ENCODE data around the gene C1orf116.

DNA sequence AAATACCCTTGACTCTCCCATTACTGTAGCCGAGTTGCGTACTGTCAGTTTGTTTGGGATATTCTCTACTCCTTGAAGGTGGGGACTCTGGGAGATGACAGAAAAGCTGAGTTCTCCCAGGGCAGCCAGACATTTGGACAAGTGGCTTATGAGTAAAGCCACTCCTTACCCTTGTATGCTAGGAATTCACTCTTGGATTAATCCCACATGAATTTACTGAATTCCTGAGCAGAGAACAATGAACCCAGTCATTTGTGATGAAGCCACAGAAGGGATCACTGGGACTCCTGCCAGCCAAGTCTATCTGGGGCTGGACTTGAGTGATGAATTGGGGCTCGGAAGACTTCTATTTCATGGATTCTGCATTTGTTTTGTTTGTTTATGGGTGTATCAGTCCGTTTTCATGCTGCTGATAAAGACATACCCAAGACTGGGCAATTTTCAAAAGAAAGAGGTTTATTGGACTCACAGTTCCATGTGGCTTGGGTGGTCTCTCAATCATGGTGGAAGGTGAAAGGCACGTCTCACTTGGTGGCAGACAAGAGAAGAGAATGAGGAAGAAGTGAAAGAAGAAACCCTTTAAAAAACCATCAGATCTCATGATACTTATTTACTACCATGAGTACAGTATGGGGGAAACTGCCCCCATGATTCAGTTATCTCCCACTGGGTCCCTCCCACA, 25.1 kb downstream of the C1orf116 start:
- TF ChIP-seq, protein P1, sequence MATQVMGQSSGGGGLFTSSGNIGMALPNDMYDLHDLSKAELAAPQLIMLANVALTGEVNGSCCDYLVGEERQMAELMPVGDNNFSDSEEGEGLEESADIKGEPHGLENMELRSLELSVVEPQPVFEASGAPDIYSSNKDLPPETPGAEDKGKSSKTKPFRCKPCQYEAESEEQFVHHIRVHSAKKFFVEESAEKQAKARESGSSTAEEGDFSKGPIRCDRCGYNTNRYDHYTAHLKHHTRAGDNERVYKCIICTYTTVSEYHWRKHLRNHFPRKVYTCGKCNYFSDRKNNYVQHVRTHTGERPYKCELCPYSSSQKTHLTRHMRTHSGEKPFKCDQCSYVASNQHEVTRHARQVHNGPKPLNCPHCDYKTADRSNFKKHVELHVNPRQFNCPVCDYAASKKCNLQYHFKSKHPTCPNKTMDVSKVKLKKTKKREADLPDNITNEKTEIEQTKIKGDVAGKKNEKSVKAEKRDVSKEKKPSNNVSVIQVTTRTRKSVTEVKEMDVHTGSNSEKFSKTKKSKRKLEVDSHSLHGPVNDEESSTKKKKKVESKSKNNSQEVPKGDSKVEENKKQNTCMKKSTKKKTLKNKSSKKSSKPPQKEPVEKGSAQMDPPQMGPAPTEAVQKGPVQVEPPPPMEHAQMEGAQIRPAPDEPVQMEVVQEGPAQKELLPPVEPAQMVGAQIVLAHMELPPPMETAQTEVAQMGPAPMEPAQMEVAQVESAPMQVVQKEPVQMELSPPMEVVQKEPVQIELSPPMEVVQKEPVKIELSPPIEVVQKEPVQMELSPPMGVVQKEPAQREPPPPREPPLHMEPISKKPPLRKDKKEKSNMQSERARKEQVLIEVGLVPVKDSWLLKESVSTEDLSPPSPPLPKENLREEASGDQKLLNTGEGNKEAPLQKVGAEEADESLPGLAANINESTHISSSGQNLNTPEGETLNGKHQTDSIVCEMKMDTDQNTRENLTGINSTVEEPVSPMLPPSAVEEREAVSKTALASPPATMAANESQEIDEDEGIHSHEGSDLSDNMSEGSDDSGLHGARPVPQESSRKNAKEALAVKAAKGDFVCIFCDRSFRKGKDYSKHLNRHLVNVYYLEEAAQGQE (IDR thresholded peaks at IDR 0.05; ENCODE audit: insufficient read depth in 1 of 2, low read depth in 2 of 2, low read length in 2 of 2) = no peak
- TF ChIP-seq TAF1 (IDR thresholded peaks at IDR 0.05; ENCODE audit: borderline replicate concordance, insufficient read depth, low read length) (no peak), POLR2AphosphoS5 (IDR thresholded peaks at IDR 0.05; ENCODE audit: low read depth, low read length) (no peak), SIN3A (IDR thresholded peaks at IDR 0.05; ENCODE audit: borderline replicate concordance, insufficient read depth, low read length) (no peak)

All from PFSK-1 (cell line).